Adipose tissue (tissue), 3 donors: Measurements from ENCODE around the gene PEX11A. TPM values are rescaled to one million over a fixed set of nuclear protein-coding genes. Genes with fewer than 3 reads are reported as not detected.

Experiments
- H3K27ac ChIP-seq: one replicate; pipeline ENCODE4 v1.5.1; 2013; ENCODE audit warnings: low read depth, low read length
- WGBS, 3 donors: extraction: QIAGEN DNeasy Blood & Tissue Kit; methylation state at CpG; one replicate each; pipeline ENCODE4 v1.1.7; 2013; 5-methylcytosine and 5-hydroxymethylcytosine counted together
- polyA plus RNA-seq, 3 donors: library from polyadenylated mRNA; stranded (reverse); fragments of 200-250 nt; gene quantifications; one replicate each; pipeline ENCODE4 v1.2.3, GENCODE V29; 2013
- donor health status: healthy with polysubstance abuse.
- donor health status: Bipolar disorder and iron deficiency.
- donor health status: healthy.

Gene PEX11A
- polyA plus RNA-seq, 3 donors: 11.3 to 40.4 (median 12.8) TPM

DNA sequence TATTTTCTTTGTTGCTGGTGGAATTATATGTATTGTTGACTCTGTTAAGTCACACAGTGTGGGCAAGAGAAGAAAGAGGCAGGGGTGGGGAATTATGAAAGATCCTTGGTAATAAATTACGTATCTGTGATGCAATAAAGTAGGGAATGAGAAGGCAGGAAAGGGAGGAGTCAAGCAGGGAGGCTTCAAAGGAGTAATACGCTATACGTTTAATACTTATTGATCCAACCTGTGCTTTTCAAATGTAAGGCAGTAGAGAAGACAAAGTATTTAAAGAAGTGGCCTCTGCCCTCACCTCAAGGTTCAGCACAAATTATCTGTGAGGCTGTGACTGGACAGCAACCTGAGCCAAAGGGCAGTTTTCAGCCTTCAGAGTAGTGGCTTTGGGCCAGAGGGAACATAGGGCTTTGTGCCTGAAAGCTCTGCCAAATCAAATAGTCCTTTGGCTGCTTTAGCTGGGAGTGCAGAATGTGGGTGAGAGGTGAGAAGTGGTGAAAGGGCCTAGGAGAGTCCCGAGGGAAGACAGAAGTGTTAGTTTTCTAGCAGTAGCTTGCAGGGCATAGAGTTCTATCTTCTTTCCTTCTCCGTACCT lies 10.2 kb downstream of the PEX11A start:
- 20 to 50% (median 47%) methylated on average over 5 of the region's 5 CpGs for WGBS, 3 donors
- no peak overlapping the region for H3K27ac ChIP-seq

DNA sequence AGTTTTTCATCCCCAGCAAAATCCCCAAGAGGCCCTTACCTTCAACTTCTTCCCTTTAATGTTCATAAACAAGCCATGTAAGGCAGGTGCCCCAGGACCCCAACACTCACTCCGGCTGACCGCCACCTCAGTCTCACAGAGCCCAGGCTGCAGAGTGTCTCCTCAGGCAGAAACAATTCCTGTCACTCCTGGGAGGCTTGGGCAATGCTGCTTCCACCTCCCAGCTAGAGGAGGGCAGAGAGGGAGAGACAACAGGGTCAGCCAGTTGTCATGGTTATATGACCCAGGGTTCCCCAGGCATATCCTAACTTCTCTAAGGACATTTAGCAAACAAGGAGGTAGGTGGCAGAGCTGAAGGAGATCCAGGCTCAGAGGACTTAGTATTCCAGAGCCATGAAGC lies 11.3 kb downstream of the PEX11A start, which contains the start of gene PLIN1:
Gene PLIN1, minus strand, starts transcription at position 156 of the 400 bp plus-strand sequence. CDS start 1,878 bp downstream, outside the sequence.
- WGBS, 3 donors: 83 to 93% (median 89%) methylated on average over 2 of the region's 2 CpGs
- H3K27ac ChIP-seq: no peak within 1 kb of the TSS

DNA sequence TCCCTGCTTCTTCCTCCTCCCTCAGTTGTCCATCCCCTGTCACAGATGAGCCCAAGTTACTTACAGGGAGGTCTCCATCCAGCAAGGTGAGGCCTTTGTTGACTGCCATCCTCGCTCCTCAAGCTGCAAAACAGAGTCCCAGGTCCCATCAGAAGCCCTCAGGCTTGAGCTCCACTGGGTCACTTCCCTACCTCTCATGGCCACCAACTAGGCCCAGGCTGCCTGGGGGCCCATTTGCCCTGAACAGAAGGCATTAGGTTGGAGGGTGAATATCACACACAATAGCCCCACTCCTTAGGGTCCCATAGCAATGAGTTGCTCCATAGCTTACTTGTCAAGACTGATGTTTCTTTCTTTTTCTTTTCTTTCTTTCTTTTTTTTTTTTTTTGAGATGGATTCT lies 13.2 kb downstream of the PEX11A start:
- no peak overlapping the region for H3K27ac ChIP-seq
- 85 to 100% (median 93%) methylated on average over 1 of the region's 1 CpG for WGBS, 3 donors

DNA sequence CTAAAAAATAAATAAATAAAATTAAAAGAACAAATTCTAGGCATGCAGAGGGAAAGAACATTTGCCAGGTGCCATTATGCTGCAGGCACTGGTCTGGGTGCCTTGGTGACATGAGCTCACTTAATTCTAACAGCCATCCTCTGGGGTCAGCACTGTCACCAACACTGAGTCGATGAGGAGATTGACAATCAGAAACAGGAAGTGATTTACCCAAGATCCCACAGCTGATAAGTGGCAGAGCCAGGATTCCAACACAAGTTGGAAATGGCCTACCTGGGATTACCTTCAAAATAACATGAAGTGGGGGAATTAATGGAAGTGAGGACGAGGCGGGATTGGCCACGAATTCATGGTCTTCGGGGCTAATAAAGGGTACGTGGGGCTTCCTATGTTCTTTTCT lies 14.9 kb downstream of the PEX11A start:
- WGBS, 3 donors: 60 to 78% (median 77%) methylated on average over 6 of the region's 6 CpGs
- H3K27ac ChIP-seq: no peak overlapping the region

DNA sequence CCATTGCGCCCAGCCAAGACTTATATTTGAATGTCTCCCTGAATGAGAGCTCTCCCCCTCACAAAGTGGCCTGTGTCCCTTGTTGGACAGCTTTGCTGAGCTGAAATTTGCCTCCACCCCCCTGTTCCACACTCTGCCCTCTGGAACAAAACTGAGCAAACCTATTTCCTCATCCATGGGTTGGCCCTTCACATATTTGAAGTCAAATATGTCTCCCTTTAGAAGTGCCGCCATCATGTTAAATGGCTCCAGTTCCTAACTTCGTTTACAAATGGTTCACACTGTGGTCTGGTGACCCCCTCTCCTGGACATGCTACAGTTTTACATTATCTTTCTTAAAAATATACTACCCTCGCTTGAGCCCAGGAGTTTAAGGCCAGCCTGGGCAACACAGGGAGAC lies 16.0 kb downstream of the PEX11A start:
- H3K27ac ChIP-seq: no peak overlapping the region
- WGBS, 3 donors: 68 to 85% (median 71%) methylated on average over 4 of the region's 4 CpGs

DNA sequence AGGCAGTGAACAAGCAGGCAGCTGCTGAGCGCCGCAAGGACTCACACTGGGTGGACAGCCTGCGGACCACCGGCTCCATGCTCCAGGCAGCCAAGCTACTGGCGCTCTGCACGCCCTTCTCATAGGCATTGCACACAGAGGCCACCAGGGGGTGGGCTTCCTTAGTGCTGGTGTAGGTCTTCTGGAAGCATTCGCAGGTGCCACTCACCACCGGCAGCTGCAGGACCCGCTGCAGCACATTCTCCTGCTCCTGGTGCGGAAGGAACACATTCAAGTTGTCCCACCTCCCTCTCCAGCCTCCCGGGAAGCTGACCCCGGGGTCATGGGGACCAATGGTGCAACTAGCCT lies 17.4 kb downstream of the PEX11A start:
- H3K27ac ChIP-seq: no peak overlapping the region
- 60 to 74% (median 62%) methylated on average over 12 of the region's 12 CpGs for WGBS, 3 donors

DNA sequence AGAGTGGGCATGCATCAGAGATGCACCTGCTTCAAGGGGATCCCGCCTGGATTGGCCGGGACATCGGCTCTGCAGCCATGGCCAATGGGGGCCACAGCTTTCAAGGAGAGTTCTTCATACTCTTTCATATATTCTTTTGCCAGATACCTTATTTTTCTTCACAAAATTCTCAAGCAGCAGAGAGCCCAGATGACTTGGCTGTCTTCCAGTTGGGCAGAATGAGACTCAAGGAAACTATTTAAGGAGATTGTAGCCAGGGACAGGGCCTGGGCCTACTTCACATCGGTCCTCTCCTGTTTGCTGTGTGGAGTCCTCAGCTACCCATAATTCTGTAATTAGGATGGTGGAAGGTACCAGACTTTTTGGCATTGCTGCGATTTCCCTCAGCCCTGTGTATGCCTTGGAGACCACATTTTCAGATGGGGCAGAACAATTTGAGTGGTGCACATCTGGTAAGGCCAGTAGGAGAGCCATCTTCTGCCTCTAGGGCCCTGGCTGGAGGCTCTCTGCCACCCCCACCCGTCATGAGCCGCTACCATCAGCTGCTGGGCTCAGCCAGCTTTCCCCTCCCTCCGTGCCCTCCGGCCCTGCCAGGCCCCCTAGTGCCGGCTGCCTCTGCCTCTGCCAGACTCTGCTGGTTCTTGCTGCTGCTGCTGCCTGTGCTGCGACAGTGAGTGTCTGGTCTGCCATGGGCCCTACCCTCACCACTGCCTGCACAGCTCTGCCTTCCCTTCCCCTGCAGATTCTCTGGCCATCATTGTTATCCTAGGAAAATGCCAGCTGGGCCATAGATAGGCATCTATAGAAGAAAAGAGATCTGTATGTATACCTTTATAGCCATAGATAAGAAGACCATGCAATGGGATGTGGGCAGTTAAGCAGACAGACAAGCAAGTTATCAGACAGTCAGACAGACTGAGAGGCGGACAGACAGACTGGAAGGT lies 18.1 kb downstream of the PEX11A start:
- WGBS, 3 donors: 80 to 90% (median 86%) methylated on average over 12 of the region's 12 CpGs

DNA sequence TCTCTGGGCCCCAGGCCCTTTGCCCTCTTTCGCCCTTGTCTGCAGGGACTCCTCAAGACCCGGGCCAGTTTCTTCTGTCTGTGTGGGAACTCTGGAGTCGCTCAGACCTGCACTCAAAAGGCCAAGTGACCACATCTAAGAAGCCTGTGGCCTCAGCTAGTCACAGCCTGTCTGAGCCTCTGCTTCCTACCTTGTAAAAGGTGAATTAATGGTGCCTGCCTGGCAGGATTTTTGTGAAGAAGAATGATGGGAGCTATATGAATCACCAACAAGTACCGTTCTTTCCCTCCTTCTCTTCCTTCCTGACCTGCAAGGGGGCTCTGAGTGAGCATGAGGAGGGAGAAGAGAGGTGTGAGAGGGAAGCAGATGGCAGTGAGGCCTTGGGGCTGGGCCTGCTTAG lies 18.9 kb downstream of the PEX11A start:
- WGBS, 3 donors: 52 to 62% (median 53%) methylated on average over 4 of the region's 4 CpGs
- no peak overlapping the region for H3K27ac ChIP-seq

More for the DNA sequence above, 18.1 kb downstream of the PEX11A start:
- H3K27ac ChIP-seq: no peak overlapping the region

DNA sequence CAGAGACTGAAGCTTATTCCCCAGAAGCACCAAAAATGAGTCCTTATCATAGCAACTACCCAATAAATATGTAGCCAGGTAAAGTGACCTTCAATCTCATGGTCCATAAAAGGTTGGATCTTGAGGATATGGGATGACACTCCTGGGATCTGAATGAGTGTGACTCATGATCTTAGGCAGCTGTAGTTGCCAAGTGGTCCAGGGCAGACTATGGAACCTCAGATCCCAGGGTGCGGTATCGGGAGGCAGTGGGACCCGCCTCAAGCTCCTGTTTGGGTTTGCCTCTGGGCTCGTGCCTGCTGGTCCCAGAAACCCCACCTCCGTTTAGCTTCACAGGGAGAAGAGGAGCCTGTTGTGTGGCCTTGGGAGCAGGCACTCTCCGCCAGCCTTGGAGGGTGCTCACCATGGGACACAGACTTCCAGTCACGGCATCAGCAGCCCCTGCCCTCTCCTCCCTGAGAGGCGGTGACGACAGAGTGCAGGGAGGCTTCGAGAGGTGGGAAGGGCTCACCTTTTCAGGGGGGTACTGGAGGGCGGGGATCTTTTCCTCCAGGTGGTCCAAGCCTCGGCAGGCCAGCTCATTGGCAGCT lies 19.5 kb downstream of the PEX11A start:
- WGBS, 3 donors: 75 to 86% (median 85%) methylated on average over 12 of the region's 12 CpGs
- H3K27ac ChIP-seq: no peak overlapping the region

DNA sequence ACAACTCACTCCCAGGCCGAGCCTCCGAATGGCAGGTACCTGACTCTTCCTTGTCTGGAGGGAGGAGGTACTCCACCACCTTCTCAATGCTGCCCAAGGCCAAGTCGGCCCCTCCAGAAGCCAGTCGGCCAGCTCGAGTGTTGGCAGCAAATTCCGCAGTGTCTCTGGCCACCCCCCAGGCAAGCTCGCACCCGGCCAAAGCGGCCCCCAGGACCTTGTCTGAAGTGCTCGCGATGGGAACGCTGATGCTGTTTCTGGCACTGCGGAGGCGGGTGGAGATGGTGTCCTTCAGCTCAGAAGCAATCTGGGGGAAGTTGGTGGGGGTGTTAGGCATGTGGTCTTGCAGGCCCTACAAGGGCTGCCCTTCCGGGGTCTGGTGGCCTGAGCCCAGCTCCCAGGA lies 20.6 kb downstream of the PEX11A start:
- WGBS, 3 donors: 89 to 91% (median 90%) methylated on average over 15 of the region's 15 CpGs
- H3K27ac ChIP-seq: no peak overlapping the region

DNA sequence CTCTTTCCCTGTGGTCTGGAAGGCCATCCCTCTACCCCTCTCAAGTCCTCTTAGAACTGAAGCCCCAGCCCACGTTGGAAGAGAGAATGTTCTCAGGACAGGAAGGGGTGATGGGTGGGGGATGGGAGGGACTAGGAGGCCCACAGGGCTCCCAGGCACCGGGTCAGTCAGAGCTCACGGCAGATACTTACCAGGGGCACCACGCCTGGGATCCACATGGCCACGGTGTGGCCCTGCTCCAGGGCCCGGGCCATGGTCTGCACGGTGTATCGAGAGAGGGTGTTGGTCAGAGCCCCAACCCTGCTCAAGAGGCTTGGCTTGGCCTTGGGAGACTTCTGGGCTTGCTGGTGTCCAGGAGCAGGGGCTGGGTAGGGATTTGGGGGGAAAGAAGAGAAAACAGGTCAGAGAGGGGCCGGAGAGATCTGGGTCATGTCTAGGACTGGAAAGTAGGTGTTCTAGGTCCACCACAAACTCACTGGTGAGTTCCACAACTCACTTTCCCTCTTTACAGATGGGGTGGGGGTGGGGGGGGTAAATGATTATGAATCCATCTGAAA lies 21.2 kb downstream of the PEX11A start:
- WGBS, 3 donors: 70 to 76% (median 74%) methylated on average over 9 of the region's 9 CpGs
- no peak overlapping the region for H3K27ac ChIP-seq

DNA sequence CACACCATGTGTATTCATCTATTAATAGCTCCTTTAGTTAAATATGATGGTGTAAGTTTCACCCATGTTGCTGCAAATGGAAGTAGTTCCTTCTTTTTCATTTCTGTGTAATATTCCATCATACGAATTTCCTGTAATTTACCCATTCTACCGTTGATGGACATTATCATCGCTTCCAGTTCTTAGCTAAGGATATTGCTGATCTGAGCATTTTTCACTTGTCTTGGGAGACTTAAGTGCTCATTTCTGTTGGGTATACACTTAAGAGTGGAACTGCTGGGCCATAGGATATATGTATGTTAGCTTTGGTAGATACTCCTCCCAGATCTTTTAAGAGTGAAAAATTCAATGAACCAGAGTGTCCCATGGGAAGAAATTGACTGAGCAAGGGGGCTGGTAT lies 22.4 kb downstream of the PEX11A start:
- WGBS, 3 donors: 91 to 94% (median 93%) methylated on average over 3 of the region's 3 CpGs

DNA sequence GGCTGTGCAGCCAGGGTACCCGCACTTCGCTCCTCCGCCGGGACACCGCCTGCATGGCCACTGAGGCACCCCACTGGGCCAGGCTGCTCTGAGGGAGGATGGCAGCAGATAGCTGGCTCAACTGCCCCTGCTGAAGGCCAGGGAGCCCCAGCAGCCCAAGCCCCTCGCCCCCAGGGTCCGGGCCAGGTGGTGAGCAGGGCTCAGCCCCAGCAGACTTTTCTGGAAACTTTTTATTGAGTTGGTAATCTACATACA lies 22.9 kb downstream of the PEX11A start:
- WGBS, 3 donors: 95 to 98% (median 97%) methylated on average over 7 of the region's 7 CpGs
- H3K27ac ChIP-seq: no peak overlapping the region

More for the DNA sequence above, 22.4 kb downstream of the PEX11A start:
- no peak overlapping the region for H3K27ac ChIP-seq

DNA sequence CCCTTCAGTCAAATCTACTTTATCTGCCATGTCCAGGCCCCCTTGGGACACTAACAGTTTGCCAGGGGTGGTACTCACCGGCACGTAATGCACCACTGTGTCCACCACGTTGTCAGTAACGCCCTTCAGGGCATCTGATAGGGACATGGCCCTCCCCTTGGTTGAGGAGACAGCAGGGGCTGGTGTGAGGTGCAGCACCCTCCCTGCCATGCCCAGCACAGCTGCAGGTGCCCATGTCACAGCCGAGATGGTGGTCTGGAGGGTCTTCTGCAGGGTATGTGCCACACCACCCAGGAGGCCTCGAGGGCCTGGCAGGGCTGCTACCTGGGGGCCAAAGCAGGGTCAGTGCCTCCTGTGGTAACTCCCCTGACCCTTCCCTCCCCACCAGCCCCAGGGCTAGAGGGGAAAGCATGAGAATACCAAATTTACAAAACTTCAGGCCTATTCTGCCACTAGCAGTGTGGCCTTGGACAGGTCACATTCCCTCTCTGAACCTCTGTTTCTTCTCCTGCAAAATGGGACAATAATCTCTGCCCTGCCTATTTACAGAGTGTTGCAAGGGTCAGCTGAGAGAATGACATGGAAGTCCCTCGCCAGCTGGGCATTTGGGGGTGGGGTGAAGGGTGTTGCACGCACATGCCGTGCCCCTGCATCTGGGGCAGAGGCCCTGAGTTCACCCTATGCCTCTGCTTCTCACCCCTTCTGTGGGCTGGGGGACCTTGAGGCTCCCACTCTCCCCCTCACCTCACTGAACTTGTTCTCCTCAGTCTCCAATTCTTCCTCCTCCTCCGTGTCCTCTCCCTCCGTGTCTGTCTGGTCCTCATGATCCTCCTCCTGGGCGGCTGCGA lies 23.5 kb downstream of the PEX11A start:
- WGBS, 3 donors: 71 to 87% (median 79%) methylated on average over 13 of the region's 13 CpGs
- no peak overlapping the region for H3K27ac ChIP-seq

DNA sequence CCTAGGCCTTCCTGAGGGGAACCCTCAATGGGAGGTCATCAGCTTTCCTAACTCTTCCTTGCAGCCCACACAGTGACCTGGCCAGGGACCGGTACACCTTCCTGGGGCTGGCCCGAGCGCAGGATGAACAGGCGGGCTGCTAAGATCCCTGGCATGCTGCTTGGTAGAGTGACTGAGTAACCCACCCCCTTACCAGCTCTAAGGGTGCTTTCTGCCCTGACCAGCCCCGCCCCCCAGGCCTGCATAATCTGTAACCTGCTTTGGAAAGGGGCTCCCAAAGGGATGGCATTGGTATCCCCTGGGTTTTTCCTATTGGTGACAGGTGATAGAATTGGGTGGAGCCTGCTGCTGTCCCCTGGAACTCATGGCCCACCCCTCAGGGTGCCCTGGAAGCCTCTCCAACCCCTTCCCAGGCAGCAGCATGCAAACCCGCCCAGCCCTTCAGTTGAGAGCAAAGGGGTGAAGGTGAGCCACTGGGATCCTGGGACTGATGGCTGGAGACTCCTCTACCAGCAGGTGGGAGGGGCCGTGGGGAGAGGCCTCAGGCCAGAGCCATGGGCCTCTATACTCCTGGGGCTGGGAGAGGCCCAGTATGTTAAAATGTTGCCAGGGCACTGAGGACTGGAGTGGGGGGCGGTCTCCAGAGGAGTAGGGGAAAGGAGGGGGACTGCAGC lies 24.2 kb downstream of the PEX11A start:
- 88 to 97% (median 89%) methylated on average over 8 of the region's 8 CpGs for WGBS, 3 donors
- peak overlapping the region; percentile 58 for H3K27ac ChIP-seq

DNA sequence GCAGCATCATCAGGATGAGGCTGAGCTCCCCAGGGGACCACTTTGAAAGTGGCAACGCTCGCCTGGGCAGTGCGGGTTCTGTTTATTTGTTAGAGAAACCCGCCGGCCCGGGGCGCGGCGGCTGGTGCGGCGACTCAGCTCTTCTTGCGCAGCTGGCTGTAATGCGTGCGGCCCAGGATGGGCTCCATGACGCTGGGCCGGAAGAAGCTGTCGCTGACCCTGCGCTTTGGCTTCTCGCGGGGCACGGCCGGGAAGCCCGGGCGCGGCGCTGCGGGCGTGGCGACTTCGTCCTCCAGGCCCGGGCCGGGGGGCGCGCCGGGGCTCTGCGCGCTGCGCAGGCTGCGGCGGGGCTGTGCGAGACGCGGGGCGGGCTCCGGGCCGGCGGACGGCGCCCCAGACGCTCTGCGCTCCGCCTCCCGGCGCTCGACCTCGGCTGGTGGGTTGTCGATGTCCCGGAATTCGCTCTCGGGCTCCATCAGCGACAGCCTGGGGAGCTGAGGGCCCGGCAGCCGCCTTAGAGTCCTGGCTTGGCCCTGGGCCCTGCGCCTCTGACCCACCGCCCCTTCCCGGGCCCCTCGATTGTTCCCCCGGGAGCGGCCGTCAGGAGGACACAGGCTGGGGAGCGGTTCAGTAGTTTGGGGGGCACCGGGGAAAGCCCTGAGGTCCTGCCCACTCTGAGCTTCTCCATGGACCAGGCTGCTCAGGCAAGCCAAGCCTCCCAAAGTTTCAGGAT lies 24.9 kb downstream of the PEX11A start:
- 2 to 5% (median 2%) methylated on average over 60 to 72 of the region's 72 CpGs for WGBS, 3 donors

More for the DNA sequence above, 24.9 kb downstream of the PEX11A start:
- peak overlapping the region; percentile 58 for H3K27ac ChIP-seq
